Measurements from ENCODE around the gene PTPRD. TPM values are rescaled to one million over a fixed set of nuclear protein-coding genes. Genes with fewer than 3 reads are reported as not detected.

The PTPRD gene
- total RNA-seq, 1 experiment from 2014 or later: not detected

DNA sequence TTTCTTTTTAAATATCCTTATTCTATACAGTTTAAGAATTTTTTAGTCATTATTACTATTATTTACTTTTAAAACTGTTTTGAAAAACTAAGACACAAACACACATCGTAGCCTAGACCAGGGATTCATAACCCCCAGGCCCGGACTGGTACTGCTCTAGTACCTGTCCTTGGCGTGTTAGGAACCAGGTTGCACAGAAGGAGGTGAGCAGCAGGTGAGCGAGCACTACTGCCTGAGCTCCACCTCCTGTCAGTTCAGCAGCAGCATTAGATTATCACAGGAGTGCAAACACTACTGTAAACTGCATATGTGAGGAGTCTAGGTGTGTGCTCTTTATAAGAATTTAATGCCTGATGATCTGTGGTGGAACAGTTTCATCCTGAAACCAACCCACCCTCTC is 357.0 kb downstream of the PTPRD start:
- DNase-seq (ENCODE audit: low read depth, low spot score): no peak
- TF ChIP-seq, protein P1, sequence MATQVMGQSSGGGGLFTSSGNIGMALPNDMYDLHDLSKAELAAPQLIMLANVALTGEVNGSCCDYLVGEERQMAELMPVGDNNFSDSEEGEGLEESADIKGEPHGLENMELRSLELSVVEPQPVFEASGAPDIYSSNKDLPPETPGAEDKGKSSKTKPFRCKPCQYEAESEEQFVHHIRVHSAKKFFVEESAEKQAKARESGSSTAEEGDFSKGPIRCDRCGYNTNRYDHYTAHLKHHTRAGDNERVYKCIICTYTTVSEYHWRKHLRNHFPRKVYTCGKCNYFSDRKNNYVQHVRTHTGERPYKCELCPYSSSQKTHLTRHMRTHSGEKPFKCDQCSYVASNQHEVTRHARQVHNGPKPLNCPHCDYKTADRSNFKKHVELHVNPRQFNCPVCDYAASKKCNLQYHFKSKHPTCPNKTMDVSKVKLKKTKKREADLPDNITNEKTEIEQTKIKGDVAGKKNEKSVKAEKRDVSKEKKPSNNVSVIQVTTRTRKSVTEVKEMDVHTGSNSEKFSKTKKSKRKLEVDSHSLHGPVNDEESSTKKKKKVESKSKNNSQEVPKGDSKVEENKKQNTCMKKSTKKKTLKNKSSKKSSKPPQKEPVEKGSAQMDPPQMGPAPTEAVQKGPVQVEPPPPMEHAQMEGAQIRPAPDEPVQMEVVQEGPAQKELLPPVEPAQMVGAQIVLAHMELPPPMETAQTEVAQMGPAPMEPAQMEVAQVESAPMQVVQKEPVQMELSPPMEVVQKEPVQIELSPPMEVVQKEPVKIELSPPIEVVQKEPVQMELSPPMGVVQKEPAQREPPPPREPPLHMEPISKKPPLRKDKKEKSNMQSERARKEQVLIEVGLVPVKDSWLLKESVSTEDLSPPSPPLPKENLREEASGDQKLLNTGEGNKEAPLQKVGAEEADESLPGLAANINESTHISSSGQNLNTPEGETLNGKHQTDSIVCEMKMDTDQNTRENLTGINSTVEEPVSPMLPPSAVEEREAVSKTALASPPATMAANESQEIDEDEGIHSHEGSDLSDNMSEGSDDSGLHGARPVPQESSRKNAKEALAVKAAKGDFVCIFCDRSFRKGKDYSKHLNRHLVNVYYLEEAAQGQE (IDR thresholded peaks at IDR 0.05; ENCODE audit: insufficient read depth in 1 of 2, low read depth in 2 of 2, low read length in 1 of 2): no peak
- no peak for TF ChIP-seq CTCF (IDR thresholded peaks at IDR 0.05)
- TF ChIP-seq SIN3A (IDR thresholded peaks at IDR 0.05; ENCODE audit: borderline replicate concordance, insufficient read depth, low read depth, low read length): no peak
- no peak for TF ChIP-seq TCF7L2 (IDR thresholded peaks at IDR 0.05; ENCODE audit: low read depth, low read length)
- TF ChIP-seq POLR2AphosphoS5 (IDR thresholded peaks at IDR 0.05; ENCODE audit: low read depth, low read length): no peak
- ChIA-PET CTCF (no interaction called here), POLR2A (no interaction called here)
- no peaks in the 10 kb centered on the region for H3K27me3 ChIP-seq (ENCODE audit: control insufficient read depth, insufficient read depth, low read length)
- no peak overlapping the region for H3K4me3 ChIP-seq (ENCODE audit: low read depth in 2 of 2, low read length in 2 of 2)
- ATAC-seq: no peak
- intact Hi-C loops (cut with micrococcal nuclease; ENCODE audit: unreplicated experiment) (no loop called here), in situ Hi-C loops (cut with HindIII; ENCODE audit: low pct_unique_long_range_greater_than_20kb, low sequenced_read_pairs) (no loop called here)
- no peaks in the 10 kb centered on the region for H3K4me1 ChIP-seq (ENCODE audit: control insufficient read depth, insufficient read depth, low read length)
- H3K27ac ChIP-seq (ENCODE audit: low read length): no peak overlapping the region
- no peaks in the 10 kb centered on the region for H3K36me3 ChIP-seq (ENCODE audit: control insufficient read depth, insufficient read depth, low read length)
- no peaks in the 10 kb centered on the region for H3K9me3 ChIP-seq (ENCODE audit: control insufficient read depth, insufficient read depth, low read depth, low read length)
- no TSS peak for BruUV-seq (replicated peaks)

DNA sequence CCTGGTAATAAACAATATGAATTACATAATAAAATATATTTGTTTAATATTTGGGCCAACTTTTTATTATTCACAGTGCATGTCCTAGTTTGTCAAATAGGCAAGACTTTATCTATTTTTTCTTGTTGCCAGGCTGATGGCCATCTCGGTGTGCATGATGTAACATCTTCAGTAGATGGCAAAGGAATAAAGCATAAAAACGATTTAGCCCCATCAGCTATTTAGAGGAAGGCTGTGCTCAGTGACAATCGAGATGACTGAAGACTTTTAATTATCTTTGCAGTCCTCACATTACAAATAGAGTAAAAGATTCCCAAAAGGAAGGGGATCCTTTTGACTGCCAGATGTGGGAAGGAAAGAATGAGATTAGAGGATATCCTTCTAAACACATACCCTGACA is 358.5 kb downstream of the PTPRD start:
- Histone ChIP-seq H3K4me3 (ENCODE audit: low read depth in 2 of 2, low read length in 2 of 2) (no peak overlapping the region), H3K9me3 (ENCODE audit: control insufficient read depth, insufficient read depth, low read depth, low read length) (no peaks in the 10 kb centered on the region), H3K4me1 (ENCODE audit: control insufficient read depth, insufficient read depth, low read length) (no peaks in the 10 kb centered on the region), H3K36me3 (ENCODE audit: control insufficient read depth, insufficient read depth, low read length) (no peaks in the 10 kb centered on the region), H3K27me3 (ENCODE audit: control insufficient read depth, insufficient read depth, low read length) (no peaks in the 10 kb centered on the region), H3K27ac (ENCODE audit: low read length) (no peak overlapping the region)
- no peak for ATAC-seq
- no TSS peak for BruUV-seq (replicated peaks)
- intact Hi-C loops (cut with micrococcal nuclease; ENCODE audit: unreplicated experiment): no loop called here
- TF ChIP-seq POLR2AphosphoS5 (IDR thresholded peaks at IDR 0.05; ENCODE audit: low read depth, low read length): no peak
- no peak for TF ChIP-seq CTCF (IDR thresholded peaks at IDR 0.05)
- DNase-seq (ENCODE audit: low read depth, low spot score): no peak
- ChIA-PET POLR2A (no interaction called here), CTCF (no interaction called here)
- in situ Hi-C loops (cut with HindIII; ENCODE audit: low pct_unique_long_range_greater_than_20kb, low sequenced_read_pairs): no loop called here

DNA sequence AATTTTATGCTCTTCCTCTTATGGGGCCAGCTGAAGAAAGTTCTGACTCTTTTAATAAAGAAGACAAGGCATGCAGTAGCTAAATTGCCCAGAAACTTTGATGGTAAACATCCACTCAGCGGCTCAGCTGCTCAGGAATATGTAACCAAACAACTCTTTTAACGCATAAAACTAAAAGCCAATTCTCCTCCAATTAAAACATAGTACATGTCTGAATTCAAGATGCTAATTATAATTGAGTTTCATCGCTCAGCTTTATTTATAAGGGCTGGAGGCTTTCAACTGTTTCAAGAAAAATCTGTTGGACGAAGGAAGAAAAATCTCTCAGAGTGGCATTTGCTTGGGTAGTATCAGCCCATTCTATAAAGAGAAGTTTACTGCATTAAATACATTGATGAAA is 359.5 kb downstream of the PTPRD start:
- Histone ChIP-seq H3K27ac (ENCODE audit: low read length) (no peak overlapping the region), H3K4me1 (ENCODE audit: control insufficient read depth, insufficient read depth, low read length) (no peaks in the 10 kb centered on the region), H3K36me3 (ENCODE audit: control insufficient read depth, insufficient read depth, low read length) (no peaks in the 10 kb centered on the region), H3K27me3 (ENCODE audit: control insufficient read depth, insufficient read depth, low read length) (no peaks in the 10 kb centered on the region), H3K9me3 (ENCODE audit: control insufficient read depth, insufficient read depth, low read depth, low read length) (no peaks in the 10 kb centered on the region), H3K4me3 (ENCODE audit: low read depth in 2 of 2, low read length in 2 of 2) (no peak overlapping the region)
- DNase-seq (ENCODE audit: low read depth, low spot score) (no peak), ATAC-seq (no peak)
- BruUV-seq (replicated peaks): no TSS peak
- CTCF ChIA-PET: no interaction called here
- POLR2A ChIA-PET: no interaction called here
- in situ Hi-C loops (cut with HindIII; ENCODE audit: low pct_unique_long_range_greater_than_20kb, low sequenced_read_pairs) (no loop called here), intact Hi-C loops (cut with micrococcal nuclease; ENCODE audit: unreplicated experiment) (no loop called here)
- TF ChIP-seq, protein P1 (IDR thresholded peaks at IDR 0.05; ENCODE audit: insufficient read depth in 1 of 2, low read depth in 2 of 2, low read length in 1 of 2): no peak
- TF ChIP-seq POLR2AphosphoS5 (IDR thresholded peaks at IDR 0.05; ENCODE audit: low read depth, low read length): no peak
- TF ChIP-seq CTCF (IDR thresholded peaks at IDR 0.05): no peak
- no peak for TF ChIP-seq TCF7L2 (IDR thresholded peaks at IDR 0.05; ENCODE audit: low read depth, low read length)
- TF ChIP-seq SIN3A (IDR thresholded peaks at IDR 0.05; ENCODE audit: borderline replicate concordance, insufficient read depth, low read depth, low read length): no peak
